CD4-positive, alpha-beta T cell treated with Interleukin-4 for 1 hour (primary cell): ENCODE results near the gene PRPS1L1.

Experiments used
- DNase-seq, 2 donors: peaks; one replicate each; pipeline ENCODE4 v3.0.0-alpha.2; 2020 to 2022

Gene PRPS1L1

DNA sequence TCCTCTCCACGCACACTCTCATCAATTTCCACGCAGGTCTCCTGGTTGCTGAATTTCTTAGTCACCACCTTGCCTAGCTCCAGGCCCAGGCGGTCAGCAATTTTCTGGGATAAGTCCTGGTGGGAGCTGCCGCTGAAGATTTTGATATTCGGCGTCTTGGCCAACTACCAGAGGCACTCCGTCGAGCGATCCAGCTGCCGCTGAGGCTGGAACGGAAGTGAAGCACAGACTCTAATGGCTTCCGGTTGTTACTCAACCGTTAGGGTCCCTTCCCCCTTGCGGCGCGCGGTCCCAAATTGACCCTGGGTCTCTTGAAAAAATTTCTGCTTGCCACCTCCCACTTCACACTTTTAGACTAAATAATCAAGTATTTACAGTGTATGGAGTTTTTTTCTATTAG is at the start of gene PRPS1L1:
PRPS1L1 (minus strand) TSS at position 219 of the 400 bp plus-strand sequence.
- DNase-seq, result no peak

- DNase-seq, result no peak
These were observed 48.8 kb upstream of the PRPS1L1 start for GRCh38 chr7:18076461-18076860.

DNA sequence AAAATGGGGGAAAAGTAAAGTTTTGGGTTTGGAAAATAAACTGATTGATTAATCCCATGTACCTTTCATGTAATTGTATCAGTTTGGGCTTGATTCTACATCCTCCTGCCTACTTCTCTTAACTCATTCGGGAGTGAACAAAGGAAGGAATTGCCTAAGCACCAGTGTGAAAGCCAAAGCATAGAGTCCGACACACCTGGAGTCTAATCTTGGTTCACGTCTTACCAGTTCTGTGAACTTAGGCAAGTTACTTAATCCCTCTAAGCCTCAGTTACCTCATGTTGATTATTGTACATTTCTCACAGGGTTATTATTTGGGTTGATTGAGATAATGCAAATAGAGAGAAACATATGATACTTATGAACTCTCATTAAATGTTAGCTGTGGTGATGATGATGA is 41.1 kb upstream of the PRPS1L1 start:
- DNase-seq, result no peak

DNA sequence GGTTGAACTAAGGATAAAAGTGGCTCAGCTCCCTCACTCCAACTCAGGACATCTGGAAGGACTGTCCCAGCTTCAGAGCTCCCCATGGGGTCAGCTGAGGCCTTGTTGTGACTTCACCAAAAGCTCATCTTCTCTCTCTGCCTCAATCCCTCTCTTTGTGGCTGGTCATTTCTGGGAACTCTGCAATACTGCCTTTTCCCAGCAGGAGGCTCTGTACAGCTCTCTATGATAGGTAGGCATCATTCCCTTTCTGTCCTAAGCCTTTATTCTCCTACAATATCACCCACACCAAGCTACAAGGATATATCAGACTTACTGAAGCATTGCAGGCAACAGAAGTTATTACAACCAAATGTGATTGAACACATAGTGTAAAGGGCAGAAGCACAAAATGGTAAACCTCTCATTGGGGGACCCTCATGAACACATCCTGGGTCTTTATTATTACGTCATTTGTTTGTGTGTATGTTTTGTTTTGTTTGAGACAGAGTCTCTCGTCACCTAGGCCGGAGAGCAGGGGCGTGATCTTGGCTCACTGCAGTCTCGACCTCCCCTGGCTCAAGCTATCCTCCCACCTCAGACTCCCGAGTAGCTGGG is 36.7 kb upstream of the PRPS1L1 start:
- DNase-seq, result peak in 1 of 2 donors; percentile 16

DNA sequence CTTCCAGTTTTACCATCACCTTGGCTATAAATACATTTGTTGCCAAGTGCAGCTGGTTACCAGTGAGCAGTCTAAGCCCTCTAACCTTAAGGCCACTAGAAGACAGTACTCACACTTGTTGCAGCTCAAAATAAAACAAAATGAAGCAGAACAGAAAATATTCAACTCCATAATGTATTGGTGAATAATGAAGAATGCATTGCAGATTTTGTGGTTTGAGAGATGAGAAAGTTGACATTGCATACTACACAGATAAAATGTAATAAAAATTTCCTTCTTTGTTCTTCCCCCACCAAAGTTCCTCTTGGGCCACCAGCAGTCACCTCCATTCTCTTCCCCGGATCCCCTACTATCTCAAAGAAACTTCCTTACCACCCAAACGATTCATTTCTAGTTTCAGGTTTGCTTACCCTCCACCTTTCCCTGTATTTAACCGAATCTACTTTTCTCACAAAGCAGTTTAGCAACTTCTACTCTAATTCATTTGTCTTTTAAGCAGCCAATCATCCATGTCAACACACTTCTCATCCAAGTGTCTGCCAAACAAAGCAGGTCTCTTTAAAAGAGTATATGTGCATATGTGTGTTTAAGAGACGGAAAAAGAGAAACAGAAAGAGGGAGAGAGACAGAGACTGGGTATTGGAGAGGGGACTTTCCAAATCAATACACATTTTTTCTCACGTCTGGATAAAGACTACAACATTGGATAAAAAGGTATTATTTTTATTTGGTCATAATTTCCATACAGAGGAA is 35.7 kb upstream of the PRPS1L1 start:
- no peak for DNase-seq

GRCh38 chr7:18059171-18059570 is 31.5 kb upstream of the PRPS1L1 start:
- no peak for DNase-seq

DNA sequence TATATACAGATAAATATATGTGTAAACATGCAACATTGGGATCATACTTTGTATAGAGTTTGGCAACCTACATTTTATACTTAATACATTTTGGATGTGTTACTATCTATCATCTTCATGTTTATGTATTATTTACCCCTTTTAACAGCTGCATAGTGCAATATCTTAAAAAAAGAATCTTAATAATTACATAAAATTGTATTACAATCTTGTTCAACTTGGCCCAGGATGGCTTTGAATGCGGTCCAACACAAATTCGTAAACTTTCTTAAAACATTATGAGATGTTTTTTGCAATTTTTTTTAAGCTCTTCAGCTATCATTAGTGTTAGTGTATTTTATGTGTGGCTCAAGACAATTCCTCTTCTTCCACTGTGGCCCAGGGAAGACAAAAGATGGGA is 26.3 kb upstream of the PRPS1L1 start:
- no peak for DNase-seq

DNA sequence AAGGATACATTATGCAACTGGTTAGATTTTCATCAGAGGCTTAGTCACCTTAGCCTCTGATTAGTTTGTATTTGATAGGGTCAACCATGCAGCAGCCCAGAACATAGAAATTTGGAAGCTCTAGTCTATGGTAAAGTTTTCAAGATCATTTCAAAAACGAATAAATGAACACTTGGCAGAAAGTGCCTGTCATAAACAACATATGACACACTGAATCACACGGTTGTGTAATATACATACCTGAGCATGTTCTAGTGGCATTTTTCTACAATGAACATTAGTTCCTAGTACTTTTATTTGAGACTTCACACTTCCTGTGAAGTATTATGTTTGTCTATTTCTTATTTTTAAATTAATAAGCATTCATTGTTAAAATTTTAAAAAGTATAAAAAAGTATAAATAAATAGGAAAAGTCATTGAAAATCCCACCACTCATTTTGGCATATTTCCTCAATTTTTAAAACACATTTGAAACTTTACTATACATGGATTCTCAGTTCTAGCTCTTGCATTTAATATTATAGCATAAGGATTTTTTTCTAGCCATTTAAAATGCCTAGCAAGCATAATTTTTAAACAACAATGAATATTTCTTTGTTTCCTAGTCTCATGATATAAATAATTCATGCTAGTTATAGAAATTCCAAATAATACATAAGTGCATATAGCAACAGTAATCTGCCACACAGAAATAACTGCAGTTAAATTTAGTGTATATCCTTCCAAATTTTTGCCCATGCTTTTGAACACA is 25.7 kb upstream of the PRPS1L1 start:
- no peak for DNase-seq

GRCh38 chr7:18049262-18049661 is 21.6 kb upstream of the PRPS1L1 start:
- DNase-seq, result no peak

DNA sequence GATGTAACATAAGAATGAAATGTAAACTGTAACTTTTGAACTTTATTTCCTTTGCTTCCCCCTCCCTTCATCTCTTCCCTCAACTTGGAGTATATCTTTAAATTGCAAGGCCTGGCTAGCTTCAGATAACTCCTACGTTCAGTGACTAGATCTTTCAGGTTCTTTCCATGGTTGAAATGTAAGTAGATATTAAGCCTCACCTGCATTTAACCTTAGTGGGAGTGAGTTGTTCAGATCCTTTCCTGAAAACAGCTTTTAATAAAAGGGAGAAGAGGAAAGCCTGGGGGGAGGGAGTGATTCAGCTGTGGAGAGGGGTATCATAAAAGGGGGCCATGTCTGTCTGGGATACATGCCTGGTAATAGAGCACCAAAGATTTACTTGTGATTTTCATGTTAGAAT is 19.0 kb upstream of the PRPS1L1 start:
- DNase-seq, result no peak

GRCh38 chr7:18045171-18045570 is 17.5 kb upstream of the PRPS1L1 start:
- no peak for DNase-seq

- no peak for DNase-seq
These were observed 13.5 kb upstream of the PRPS1L1 start for GRCh38 chr7:18041191-18041590.

DNA sequence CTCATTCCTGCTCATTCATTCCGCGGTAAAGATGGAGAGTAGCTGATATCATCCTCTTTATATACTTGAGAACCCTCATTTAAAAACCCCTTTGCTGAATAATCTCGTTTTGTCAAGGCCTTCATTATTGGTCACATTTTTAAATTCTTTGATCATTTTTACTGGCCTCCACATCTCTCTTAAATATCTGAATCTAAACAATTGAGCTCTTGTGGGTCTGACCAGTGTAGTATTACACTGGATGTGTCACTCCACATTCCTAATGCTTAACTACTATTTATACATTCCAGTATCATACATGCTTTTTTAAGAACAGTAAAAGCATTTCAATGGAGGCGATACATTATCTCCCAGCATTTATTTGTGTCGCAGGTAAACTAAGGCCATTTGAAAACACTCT is 12.6 kb upstream of the PRPS1L1 start:
- DNase-seq, result no peak

DNA sequence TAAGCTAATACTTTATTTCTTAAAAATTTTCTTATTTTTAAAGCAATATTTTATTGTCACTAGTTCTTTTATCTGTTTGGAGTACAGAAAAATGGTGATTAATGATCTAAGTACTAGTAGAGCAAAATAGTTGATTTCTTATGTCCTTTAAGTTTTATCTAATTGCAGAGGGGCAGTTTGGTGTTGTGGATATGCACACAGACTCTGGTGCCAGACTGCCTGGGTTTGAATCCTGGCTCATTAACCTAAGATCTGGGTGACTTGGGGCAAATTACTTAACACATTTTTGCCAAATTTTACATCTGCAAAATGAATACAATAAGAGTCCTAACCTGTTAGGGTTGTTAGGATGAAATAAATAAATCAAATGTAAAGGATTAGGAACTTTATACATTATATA is 10.7 kb upstream of the PRPS1L1 start:
- DNase-seq, result no peak

- no peak for DNase-seq
These were observed 10.0 kb upstream of the PRPS1L1 start for GRCh38 chr7:18037609-18038008.

GRCh38 chr7:18036783-18037182 is 9.1 kb upstream of the PRPS1L1 start:
- no peak for DNase-seq

DNA sequence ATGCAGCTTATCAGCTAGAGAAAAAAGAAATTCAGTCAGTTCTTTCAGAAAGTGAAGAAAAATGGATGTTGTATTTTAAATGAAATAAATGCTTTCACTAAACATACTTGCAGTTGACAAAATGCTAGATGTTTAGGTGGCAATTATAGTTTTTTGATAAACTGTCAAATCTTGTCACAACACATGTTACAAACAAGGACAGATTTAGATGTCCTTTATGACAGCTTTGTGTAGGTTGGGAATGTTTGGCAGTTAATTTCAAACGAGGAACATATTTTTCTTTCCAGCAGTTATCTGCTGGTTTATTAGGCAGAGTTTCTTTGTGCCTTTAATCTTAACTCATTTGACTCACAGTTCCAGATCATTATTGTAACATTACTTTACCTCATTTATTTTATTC is 3.1 kb upstream of the PRPS1L1 start:
- DNase-seq, result no peak

DNA sequence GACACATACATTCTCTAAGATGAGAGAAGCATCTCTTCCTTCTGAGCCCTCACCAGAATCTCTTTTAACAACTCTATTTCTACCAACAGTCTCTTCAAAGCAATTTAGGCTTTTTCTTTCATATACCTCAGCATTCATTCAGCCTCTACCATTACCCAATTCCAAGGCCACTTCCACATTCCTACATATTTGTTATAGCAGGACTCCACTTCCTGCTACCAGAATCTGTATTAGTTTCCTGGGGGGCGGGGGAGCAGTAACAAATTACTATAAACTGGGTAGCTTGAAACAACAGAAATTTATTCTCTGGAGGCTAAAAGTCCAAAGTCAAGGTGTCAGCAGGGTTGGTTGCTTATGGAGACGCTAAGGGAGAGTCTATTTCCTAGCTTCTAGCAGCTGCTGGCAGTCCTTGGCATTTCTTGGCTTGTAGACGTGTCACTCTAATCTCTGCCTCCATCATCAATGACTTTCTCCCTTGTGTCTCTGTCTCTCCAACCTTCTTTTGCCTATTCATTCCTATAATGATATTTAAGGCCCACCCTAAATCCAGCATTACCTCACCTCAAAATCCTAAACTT is 7.4 kb downstream of the PRPS1L1 start:
- no peak for DNase-seq

GRCh38 chr7:18019555-18019954 is 8.1 kb downstream of the PRPS1L1 start:
- DNase-seq, result no peak

GRCh38 chr7:18018296-18019215 is 9.1 kb downstream of the PRPS1L1 start:
- DNase-seq, result no peak

DNA sequence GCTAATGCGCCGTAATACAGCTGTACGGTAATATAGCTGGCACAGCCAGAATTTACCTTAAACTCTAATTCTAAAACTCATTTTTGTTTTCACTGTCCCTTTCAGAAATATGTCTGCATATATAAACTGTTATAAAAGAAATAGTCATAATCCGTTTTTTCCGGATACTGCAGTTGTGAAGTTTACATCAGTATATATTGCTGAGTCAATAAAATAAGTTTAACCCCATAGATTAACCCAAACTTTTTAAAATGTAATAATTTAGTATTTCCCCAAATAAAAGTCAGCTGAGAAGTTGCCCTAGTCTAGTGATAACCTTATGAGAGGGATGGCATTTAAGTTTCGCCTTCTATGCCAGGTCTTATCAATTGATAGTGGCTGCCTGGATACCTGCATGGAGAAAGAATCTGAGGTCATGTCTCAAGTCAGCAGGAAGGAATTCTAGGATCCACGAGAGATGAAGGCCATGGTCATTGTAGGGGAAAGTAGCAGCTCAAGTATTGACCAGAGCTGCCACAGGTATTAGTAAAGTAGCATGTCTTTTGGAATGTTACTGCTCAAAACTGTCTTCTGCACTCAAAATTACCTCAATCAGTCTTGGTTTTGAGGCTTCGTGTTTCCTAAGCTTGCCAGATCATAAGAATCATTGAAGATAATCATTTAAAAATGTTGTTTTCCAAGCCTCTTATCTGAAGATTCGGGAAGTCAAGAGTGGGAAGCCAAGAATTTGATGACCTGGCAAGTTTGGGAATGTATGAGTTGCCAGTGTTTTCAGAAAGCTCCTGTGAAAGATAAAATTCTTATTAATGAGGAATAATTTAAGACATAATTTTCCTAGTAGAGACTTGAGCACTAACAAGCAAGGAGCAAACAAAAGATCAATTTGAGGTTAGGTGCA is 10.8 kb downstream of the PRPS1L1 start:
- DNase-seq, result no peak

- no peak for DNase-seq
These were observed 13.7 kb downstream of the PRPS1L1 start for GRCh38 chr7:18013936-18014335.
